Heart left ventricle (tissue), 13 donors: ENCODE measurements around the gene KLHL42.

Experiments used
- CTCF ChIP-seq, 12 donors: fragments of 200-600 bp; sonication (generic) in 4 of 12; IDR thresholded peaks; one replicate each; pipeline versions ENCODE4 v1.5.0 to v1.8.0; 2018 to 2022; ENCODE audit warnings: antibody characterized with exemption in 12 of 12, mild to moderate bottlenecking in 5 of 12
- POLR2A ChIP-seq, 2 donors: fragments of 450-650 bp; IDR thresholded peaks; one replicate each; pipeline ENCODE4 v1.6.1; 2017; ENCODE audit warnings: antibody characterized with exemption in 2 of 2, mild to moderate bottlenecking in 2 of 2, moderate library complexity in 2 of 2
- donor health status: ischemic (EF 13 %, LVEDD 7.1; RV severe dilation, severe dysfunction).
- donor health status: DM: no; HTN: yes; CAD: no.
- donor health status: DM: no; HTN: no; CAD: no.
- donor health status: ischemic (EF 25% LVEDD 6.9; RV normal size, moderate dysfunction).
- donor health status: ischemic (EF 25% LVEDD 5.7; RV mildly dilated, moderate dysfunction).
- donor health status: ischemic (EF 35%, LVEDD 5.7; RV mildly dilated, moderate dysfunction).
- donor health status: nonischemic (EF 11% LVEDD 7.7; RV severe dilation, severe dysfunction).
- donor health status: DM: yes; HTN: yes; CAD: no.
- donor health status: PGD.
- donor health status: ischemic (EF 29% LVEDD 5.4; RV normal size, mild dysfunction).
- donor health status: nonischemic (EF 23%, LVEDD 6.1; RV moderate dilation, normal function).

GRCh38 chr12:27796128-27796527 lies 16.1 kb downstream of the KLHL42 start:
- TF ChIP-seq CTCF (IDR thresholded peaks at IDR 0.05) (no peak), POLR2A (IDR thresholded peaks at IDR 0.05) (no peak)
